Measurements from ENCODE around the gene EPHB4.
"Not testable (repeated sequence)": the region's sequence is repeated elsewhere in the genome, so short reads cannot be mapped to it uniquely, and the experiment has no call there.

Gene EPHB4

GRCh38 chr7:100763556-100764140, 63.7 kb downstream of the EPHB4 start:
- FAIRE-seq (no peak), DNase-seq (ENCODE audit: insufficient read length, low spot score) (no peak)
- TF ChIP-seq CTCF (IDR thresholded peaks at IDR 0.05; ENCODE audit: insufficient read depth, missing control alignments): no peak

GRCh38 chr7:100762841-100763240, 64.5 kb downstream of the EPHB4 start:
- not testable (repeated sequence) for FAIRE-seq; DNase-seq (ENCODE audit: insufficient read length, low spot score)

- DNase-seq (ENCODE audit: insufficient read length, low spot score): no peak
- no peak for FAIRE-seq
- no peak for TF ChIP-seq CTCF (IDR thresholded peaks at IDR 0.05; ENCODE audit: insufficient read depth, missing control alignments)
Observed at GRCh38 chr7:100759357-100760171, 67.8 kb downstream of the EPHB4 start.

GRCh38 chr7:100753750-100754149, 73.6 kb downstream of the EPHB4 start:
- FAIRE-seq: no peak
- TF ChIP-seq CTCF (IDR thresholded peaks at IDR 0.05; ENCODE audit: insufficient read depth, missing control alignments): no peak
- DNase-seq (ENCODE audit: insufficient read length, low spot score): no peak

GRCh38 chr7:100752994-100753393, 74.3 kb downstream of the EPHB4 start:
- no peak for TF ChIP-seq CTCF (IDR thresholded peaks at IDR 0.05; ENCODE audit: insufficient read depth, missing control alignments)
- DNase-seq (ENCODE audit: insufficient read length, low spot score): no peak
- FAIRE-seq: no peak
